HCT116 (cell line): Measurements from ENCODE around the gene HDAC8.
"Not testable (repeated sequence)": the region's sequence is repeated elsewhere in the genome, so short reads cannot be mapped to it uniquely, and the experiment has no call there.

Source experiments
- EZH2 ChIP-seq: fragments of 200-600 bp; sonication (generic); IDR thresholded peaks from 2 replicates; pipeline ENCODE4 v1.6.1; 2017; ENCODE audit warnings: antibody characterized with exemption, mixed run types
- POLR2AphosphoS5 ChIP-seq: IDR thresholded peaks from 2 replicates; pipeline ENCODE4 v1.6.1; 2011; ENCODE audit warnings: mild to moderate bottlenecking, low read depth, low read length, moderate library complexity
- RAD21 ChIP-seq: IDR thresholded peaks from 2 replicates; pipeline ENCODE4 v1.6.1; 2012; ENCODE audit warnings: low read depth, mild to moderate bottlenecking

DNA sequence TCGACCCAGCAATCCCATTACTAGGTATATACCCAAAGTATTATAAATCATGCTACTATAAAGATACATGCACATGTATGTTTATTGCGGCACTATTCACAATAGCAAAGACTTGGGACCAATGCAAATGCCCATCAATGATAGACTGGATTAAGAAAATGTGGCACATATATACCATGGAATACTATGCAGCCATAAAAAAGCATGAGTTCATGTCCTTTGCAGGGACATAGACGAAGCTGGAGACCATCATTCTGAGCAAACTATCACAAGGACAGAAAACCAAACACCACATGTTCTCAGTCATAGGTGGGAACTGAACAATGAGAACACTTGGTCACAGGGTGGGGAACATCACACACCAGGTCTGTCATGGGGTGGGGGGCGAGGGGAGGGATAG is 18.4 kb upstream of the HDAC8 start:
- TF ChIP-seq POLR2AphosphoS5, RAD21, EZH2: not testable (repeated sequence)
